Hematopoietic multipotent progenitor cell treated with erythropoietin and hydrocortisone succinate and interleukin-3 and kit ligand, for 8 days (in vitro differentiated cells): ENCODE results near the gene TMEM9B.

Experiments
- DNase-seq: peaks from one replicate; pipeline ENCODE4 v3.0.0-alpha.2; 2015

Gene TMEM9B

DNA sequence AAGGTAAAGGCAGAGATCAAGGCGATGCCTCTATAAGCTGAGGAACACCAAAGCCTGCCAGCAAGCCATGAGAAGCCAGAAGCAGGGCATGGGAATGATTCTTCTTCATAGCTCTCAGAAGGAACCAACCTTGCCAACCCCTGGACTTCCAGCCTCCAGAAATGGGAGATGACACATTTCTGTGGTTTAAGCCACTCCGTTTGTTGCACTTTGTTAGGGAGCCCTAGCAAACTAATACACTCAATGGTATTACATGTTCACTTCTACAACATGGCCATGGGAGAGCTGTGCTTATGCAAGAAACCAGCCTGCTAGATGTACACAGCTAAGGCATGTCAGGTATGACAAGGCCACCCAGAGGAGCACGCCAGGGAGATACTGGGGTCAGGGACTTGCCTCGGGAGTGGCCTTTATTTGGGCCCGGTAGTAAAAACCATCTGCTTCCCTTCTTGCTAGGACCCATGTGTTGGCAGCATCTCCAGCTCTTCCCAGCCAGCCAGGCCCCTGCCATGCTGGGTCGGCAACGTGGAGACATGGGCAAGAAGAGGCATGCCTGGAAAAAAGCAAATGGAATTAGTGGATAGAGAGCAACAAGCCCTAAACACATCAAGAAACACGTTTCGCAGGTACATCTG lies 35.1 kb downstream of the TMEM9B start:
- DNase-seq: no peak

DNA sequence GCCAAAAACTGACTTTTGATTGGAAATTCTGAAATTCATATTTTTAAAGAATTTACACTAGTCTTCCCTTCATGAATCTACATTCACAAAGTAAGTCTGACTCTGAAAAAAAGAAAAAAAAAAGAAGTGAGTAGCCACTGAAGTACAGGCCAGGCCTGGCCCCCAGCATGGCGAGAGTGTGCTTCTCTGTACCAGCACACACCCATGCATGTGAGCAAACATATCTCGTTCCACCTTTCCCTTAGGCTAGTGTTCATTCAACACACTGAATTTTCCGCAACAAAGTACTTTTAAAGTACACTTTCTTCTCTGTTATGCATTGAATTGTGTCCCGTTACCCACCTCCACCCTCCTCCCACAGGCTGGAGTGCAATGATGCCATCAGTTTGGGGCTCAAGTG lies 36.0 kb downstream of the TMEM9B start:
- DNase-seq: no peak

DNA sequence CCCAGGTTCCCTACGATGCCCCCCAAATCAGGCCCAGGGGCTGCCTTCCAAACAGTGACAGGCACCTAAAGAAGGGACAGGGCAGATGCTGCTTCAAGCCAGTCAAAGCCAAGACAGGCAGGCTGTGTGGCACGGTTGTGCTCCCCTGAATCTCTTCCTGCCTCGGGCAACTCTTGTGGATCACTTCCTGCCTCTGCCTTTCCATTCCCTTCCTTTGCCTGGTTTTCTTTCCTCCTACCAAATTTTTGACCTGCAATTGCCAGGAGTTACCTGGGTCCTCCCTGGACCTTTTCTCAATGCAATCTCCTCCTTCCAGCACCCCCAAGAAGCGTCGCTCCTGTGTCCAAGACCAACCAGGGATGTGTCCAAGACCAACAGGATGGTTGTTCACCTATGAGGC lies 37.0 kb downstream of the TMEM9B start:
- DNase-seq: no peak

DNA sequence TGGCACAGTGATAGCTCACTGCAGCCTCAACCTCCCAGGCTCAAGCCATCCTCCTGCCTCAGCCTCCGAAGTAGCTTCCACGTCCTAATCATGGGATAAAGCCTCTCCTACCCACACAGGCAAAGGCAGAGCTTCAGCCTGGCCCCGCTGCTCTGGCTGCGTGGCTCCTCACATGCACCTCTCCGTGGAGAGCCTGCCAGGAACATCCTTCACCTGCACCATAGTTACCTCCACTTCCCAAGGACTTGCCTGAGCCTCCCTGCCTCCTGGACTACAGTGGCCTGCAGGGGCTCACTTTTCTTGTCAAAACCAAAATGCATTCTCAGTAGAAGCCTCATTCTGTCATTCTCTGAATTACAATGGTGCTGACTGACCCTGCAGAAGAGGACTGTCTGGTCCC lies 38.0 kb downstream of the TMEM9B start:
- no peak for DNase-seq

GRCh38 chr11:8925711-8926110 lies 38.5 kb downstream of the TMEM9B start:
- DNase-seq: no peak

- no peak for DNase-seq
Observed at GRCh38 chr11:8922691-8923090, 41.6 kb downstream of the TMEM9B start.

DNA sequence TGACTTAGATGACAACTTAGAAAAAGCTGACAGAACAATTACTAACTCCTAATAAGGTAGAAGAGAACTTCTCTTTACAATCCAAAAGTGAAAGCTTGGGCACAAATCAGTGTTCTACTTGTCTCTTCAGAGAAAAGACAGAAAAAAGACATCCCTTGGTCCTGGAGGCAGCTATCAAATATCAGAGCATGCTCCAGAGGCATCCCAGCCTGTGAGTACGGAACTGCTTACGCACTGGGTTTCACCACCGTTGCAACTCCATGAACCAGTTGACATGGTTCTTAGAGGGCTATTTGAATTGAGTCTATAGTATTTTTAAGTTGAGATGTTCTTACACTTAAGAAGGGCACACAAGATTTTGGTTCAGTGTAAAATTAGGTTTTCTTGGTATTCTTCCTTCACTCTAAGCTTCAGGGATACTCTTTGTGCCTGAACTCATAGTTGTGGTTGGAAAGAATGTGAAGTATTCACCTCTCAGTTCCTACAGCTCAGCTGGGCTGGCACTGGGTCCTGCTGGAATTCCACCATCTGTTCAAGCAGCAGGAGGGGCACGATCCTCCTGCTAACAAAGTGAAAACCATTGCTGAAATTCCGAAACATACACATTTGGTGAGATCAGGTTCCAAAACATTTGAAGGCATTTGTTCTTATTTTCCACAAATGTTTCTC lies 47.0 kb downstream of the TMEM9B start:
- DNase-seq: no peak

GRCh38 chr11:8914661-8915018 lies 49.6 kb downstream of the TMEM9B start:
- no peak for DNase-seq

- DNase-seq: peak; percentile 77
Observed at GRCh38 chr11:8913961-8914660, 50.1 kb downstream of the TMEM9B start.

GRCh38 chr11:8911029-8911823 lies 53.0 kb downstream of the TMEM9B start, which contains the start of gene AKIP1:
TSS of gene AKIP1 (plus strand) at chr11:8911189. CDS start at chr11:8911450, 261 bp downstream.
- peak; percentile 96 for DNase-seq

DNA sequence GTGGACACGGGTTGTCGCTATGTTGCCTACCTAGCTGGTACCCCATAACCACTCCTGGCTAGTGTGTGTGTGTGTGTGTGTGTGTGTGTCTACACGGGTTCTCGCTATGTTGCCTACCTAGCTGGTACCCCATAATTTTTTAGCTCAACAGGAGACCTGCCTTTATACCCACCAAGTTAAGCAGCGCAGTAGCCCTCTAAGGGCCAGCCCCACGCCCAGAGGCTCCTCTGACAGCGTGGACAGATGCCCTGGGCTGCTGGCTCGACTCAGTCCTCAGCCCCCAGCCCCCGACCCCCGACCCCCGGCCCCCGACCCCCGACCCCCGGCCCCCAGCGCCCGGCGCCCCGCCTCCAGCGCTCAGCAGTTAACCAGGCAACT lies 53.6 kb downstream of the TMEM9B start:
- no peak for DNase-seq

DNA sequence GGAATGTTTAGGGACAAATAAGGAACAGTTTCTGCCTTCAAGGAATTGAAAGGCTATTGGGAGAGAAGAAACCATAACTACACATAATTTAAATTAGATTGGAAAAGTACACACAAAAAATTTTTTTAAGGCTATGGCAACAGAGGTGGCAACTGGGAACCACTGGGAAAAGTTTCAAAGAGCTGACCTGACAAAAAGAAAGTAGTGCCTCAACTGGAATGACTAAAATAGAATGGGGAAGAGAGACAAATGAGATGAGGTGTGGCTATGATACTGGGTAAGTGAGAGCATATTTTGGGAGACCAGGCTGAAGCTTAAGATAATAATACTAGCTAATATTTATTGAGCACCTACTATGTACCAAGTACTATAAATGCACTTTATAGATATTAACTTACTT lies 56.1 kb downstream of the TMEM9B start:
- no peak for DNase-seq

GRCh38 chr11:8907116-8907515 lies 57.1 kb downstream of the TMEM9B start:
- DNase-seq: no peak

- no peak for DNase-seq
Observed at GRCh38 chr11:8905528-8906165, 58.6 kb downstream of the TMEM9B start.

DNA sequence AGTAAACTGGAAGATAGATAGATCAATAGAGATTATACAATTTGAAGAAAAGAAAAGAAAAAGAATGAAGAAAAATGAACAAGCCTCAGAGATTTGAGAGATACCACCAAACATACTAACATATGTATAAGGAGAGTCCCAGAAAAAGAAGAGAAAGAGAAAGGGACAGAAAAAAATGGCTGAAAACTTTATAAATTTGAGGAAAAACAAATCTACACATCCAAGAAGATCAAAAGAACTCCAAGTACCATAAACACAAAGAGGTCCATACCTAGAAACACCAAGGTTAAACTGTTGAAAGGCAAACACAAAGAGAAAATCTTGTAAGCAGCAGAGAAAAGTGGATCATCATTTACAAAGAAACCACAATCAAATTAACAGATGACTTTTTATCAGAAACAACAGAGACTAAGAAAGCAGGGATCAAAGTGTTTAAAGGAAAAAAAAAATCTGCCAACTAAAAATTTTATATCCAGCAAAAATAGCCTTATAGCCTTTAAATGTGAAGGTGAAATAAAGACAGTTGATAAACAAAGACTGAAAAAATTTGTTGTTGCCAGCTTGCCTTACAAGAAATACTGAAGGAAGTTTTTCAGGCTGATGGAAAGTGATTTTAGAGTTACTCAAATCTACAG lies 65.0 kb downstream of the TMEM9B start:
- no peak for DNase-seq
